ENCODE data around the gene PTPRK. TPM values are rescaled to one million over a fixed set of nuclear protein-coding genes. Genes with fewer than 3 reads are reported as not detected.

The PTPRK gene
- total RNA-seq, 2 donors from 2014 or later, result 60.6 to 121 TPM

DNA sequence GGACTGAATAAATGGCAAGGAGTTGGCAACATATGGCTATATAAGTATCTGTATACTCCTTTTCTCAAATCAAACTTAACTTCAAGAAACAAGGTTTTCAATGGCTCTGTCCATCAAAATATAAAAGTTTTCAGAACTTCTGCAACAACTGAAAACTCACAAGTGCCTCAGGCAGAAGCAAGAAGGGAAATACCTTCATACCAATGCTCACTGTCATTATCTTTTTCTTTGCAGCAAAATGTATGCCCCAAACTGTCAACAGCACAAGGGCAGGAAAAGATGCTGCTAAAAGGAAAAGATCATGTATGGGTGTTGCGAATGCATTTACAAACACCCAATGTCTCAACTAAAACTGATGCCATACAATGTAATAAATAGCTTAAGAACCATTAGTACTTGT is 45.9 kb downstream of the PTPRK start:
- 93 to 100% methylated on average over 1 of the region's 1 CpG for WGBS, 2 donors

DNA sequence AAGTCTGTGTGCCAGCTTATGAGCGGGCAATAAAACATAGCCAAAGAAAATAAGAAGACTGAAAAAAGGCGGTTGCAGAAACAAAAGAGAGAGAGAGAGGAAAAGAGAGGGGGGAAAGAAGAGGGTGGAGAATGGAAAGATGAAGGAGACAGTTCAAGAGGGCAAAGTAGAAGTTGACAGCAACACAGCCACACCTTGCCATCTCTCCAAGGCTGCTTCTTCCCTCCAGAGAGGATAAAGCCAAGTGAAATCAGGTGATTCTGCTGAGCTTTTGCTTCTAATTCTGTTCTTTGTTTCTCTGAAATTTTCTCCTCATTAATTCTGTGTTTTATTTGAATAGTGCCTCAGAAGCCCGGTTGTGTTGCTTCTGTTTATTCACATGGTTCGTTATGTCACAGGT is 48.5 kb downstream of the PTPRK start:
- DNase-seq (no peak), ATAC-seq (no peak)
- Histone ChIP-seq H3K36me3 (replicated peaks in 1 of 2; ENCODE audit: insufficient read depth in 1 of 2, low read depth in 2 of 2) (no peaks in the 10 kb centered on the region), H3K27ac (no peak overlapping the region), H3K4me1 (peaks cover 15% of the 10 kb centered on the region), H3K4me3 (no peak overlapping the region), H3K9me3 (no peaks in the 10 kb centered on the region), H3K27me3 (no peaks in the 10 kb centered on the region)
- TF ChIP-seq, protein P1, sequence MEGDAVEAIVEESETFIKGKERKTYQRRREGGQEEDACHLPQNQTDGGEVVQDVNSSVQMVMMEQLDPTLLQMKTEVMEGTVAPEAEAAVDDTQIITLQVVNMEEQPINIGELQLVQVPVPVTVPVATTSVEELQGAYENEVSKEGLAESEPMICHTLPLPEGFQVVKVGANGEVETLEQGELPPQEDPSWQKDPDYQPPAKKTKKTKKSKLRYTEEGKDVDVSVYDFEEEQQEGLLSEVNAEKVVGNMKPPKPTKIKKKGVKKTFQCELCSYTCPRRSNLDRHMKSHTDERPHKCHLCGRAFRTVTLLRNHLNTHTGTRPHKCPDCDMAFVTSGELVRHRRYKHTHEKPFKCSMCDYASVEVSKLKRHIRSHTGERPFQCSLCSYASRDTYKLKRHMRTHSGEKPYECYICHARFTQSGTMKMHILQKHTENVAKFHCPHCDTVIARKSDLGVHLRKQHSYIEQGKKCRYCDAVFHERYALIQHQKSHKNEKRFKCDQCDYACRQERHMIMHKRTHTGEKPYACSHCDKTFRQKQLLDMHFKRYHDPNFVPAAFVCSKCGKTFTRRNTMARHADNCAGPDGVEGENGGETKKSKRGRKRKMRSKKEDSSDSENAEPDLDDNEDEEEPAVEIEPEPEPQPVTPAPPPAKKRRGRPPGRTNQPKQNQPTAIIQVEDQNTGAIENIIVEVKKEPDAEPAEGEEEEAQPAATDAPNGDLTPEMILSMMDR (IDR thresholded peaks at IDR 0.05), result no peak
- TF ChIP-seq POLR2A (IDR thresholded peaks at IDR 0.05), result no peak
- 74 to 77% methylated on average over 4 of the region's 4 CpGs for WGBS, 2 donors
- intact Hi-C loops (cut with DNase I), result no loop called here

More for the DNA sequence above, 45.9 kb downstream of the PTPRK start:
- no peak for TF ChIP-seq POLR2A (IDR thresholded peaks at IDR 0.05)
- TF ChIP-seq, protein P1 (IDR thresholded peaks at IDR 0.05), result no peak
- H3K4me3 ChIP-seq, result no peak overlapping the region
- DNase-seq (no peak), ATAC-seq (no peak)
- intact Hi-C loops (cut with DNase I), result no loop called here
- H3K9me3 ChIP-seq, result no peaks in the 10 kb centered on the region
- H3K4me1 ChIP-seq, result peaks cover 20% of the 10 kb centered on the region
- no peaks in the 10 kb centered on the region for H3K36me3 ChIP-seq (replicated peaks in 1 of 2; ENCODE audit: insufficient read depth in 1 of 2, low read depth in 2 of 2)
- H3K27ac ChIP-seq, result peak overlapping the region in 1 of 4 donors; percentile 30
- H3K27me3 ChIP-seq, result no peaks in the 10 kb centered on the region

DNA sequence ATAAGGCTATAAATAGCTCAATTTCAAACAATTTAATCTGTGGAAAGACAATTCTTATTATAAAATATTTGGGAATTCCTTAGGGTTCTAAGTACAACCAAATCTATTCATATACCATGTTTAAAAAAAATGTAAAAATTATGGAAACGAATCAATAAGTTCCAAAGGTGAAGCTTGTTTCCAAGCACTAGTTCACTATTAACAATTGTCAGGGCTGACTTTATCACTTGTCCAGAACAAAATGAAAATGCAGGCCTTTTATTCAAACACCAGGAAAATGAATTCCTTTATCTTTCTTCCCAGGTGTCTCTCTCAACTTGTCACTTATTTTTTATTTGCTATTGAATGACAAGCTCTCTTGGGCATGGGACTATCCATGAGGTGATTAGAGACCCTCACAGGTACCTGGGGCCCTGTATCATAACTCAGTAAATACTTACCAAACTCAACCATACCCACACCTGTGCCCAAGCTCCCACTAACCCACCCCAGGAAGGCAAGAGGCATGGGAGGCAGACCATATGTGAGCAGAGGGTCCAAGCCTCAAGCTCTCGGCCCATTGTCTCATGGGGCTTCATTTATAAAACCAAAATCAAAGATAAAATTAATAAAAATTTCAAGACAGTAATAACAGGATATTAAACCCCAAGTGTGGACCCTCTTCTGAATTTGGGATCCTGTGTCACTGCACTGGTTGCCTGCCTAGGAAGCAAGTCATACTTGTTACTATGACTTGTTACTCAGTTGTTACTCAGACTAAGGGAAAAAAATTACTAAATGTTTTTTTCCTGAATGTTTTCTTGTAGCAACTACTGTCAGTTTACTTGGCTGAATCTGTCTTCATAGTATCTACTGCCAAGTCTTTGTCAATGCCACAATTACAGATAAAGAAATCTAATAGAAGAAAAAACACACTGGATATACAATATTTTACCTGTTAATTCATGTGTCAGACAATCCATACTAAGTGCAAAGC is 54.7 kb downstream of the PTPRK start:
- H3K36me3 ChIP-seq (replicated peaks in 1 of 2; ENCODE audit: insufficient read depth in 1 of 2, low read depth in 2 of 2), result no peaks in the 10 kb centered on the region
- no peaks in the 10 kb centered on the region for H3K9me3 ChIP-seq
- H3K4me1 ChIP-seq, result peaks cover 28% of the 10 kb centered on the region
- no peaks in the 10 kb centered on the region for H3K27me3 ChIP-seq
- WGBS, 2 donors, result 38 to 50% methylated on average over 2 of the region's 2 CpGs
- no peak overlapping the region for H3K4me3 ChIP-seq
- DNase-seq (no peak), ATAC-seq (no peak)
- intact Hi-C loops (cut with DNase I), result no loop called here
- peak overlapping the region in 2 of 4 donors; percentile 49 to 53 for H3K27ac ChIP-seq
- no peak for TF ChIP-seq POLR2A (IDR thresholded peaks at IDR 0.05)
- TF ChIP-seq, protein P1 (IDR thresholded peaks at IDR 0.05), result no peak

DNA sequence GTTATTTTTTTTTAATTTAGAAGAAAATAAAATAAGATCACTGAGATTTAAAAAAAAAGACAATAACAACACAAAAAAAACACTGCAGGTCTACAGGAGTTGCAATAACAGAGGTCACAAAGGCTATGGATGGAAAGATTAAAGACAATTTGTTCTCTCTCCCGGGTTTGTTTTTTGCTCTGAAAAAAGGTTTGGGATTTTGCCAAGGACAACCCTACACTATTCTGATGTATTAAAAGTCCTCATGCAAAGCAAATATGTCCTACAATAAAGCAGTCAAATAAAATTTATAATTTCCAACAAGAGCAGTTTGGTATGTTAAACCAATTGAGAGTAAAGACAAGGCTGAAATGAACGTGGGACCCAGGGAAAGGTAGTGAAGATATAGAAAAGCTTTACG is 55.6 kb downstream of the PTPRK start:
- TF ChIP-seq POLR2A (IDR thresholded peaks at IDR 0.05), result no peak
- TF ChIP-seq, protein P1 (IDR thresholded peaks at IDR 0.05), result no peak
- 44 to 52% methylated on average over 3 of the region's 3 CpGs for WGBS, 2 donors

More for the DNA sequence above, 55.6 kb downstream of the PTPRK start:
- H3K4me1 ChIP-seq, result peaks cover 28% of the 10 kb centered on the region
- peak overlapping the region in 1 of 4 donors; percentile 49 for H3K27ac ChIP-seq
- intact Hi-C loops (cut with DNase I), result no loop called here
- no peak overlapping the region for H3K4me3 ChIP-seq
- no peaks in the 10 kb centered on the region for H3K36me3 ChIP-seq (replicated peaks in 1 of 2; ENCODE audit: insufficient read depth in 1 of 2, low read depth in 2 of 2)
- DNase-seq (no peak), ATAC-seq (no peak)
- H3K27me3 ChIP-seq, result no peaks in the 10 kb centered on the region
- H3K9me3 ChIP-seq, result no peaks in the 10 kb centered on the region
